Right atrium auricular region (tissue), 2 donors: Measurements from ENCODE around the gene MYO3B. TPM values are rescaled to one million over a fixed set of nuclear protein-coding genes. Genes with fewer than 3 reads are reported as not detected.

Experiments used
- DNase-seq: peaks from one replicate; pipeline ENCODE4 v3.0.0-alpha.2; 2019; ENCODE audit warnings: low spot score
- H3K27ac ChIP-seq, 2 donors: fragments of 200-600 bp; sonication (generic); 1 replicate in 1 of 2; 2 replicates in 1 of 2; pipeline ENCODE4 v1.5.1; 2016 to 2019
- H3K27me3 ChIP-seq, 2 donors: fragments of 200-600 bp; sonication (generic); one replicate each; pipeline versions ENCODE4 v1.5.1 to v1.6.0; 2017 to 2019
- H3K36me3 ChIP-seq: fragments of 200-600 bp; sonication (generic); one replicate; pipeline ENCODE4 v1.5.1; 2016
- H3K4me1 ChIP-seq, 2 donors: fragments of 200-600 bp; sonication (generic); one replicate each; pipeline versions ENCODE4 v1.5.1 to v1.6.0; 2017 to 2019
- H3K4me3 ChIP-seq, 2 donors: fragments of 200-600 bp; sonication (generic); 1 replicate in 1 of 2; 2 replicates in 1 of 2; pipeline ENCODE4 v1.5.1; 2017 to 2019; ENCODE audit warnings: mild to moderate bottlenecking in 1 of 2, moderate library complexity in 1 of 2
- H3K9me3 ChIP-seq, 2 donors: fragments of 200-600 bp; sonication (generic); one replicate each; pipeline ENCODE4 v1.5.1; 2019
- CTCF ChIP-seq, 2 donors: fragments of 200-600 bp; sonication (generic); IDR thresholded peaks; one replicate each; pipeline ENCODE4 v1.5.1; 2019; ENCODE audit warnings: antibody characterized with exemption in 2 of 2
- total RNA-seq, 2 donors: library from RNA; depleted of rRNA; stranded (reverse); fragments of >200 nt; gene quantifications; one replicate each; pipeline ENCODE4 v1.1.0, GENCODE V29; 2016

Gene MYO3B
- total RNA-seq, 2 donors from 2014 or later, result not detected

DNA sequence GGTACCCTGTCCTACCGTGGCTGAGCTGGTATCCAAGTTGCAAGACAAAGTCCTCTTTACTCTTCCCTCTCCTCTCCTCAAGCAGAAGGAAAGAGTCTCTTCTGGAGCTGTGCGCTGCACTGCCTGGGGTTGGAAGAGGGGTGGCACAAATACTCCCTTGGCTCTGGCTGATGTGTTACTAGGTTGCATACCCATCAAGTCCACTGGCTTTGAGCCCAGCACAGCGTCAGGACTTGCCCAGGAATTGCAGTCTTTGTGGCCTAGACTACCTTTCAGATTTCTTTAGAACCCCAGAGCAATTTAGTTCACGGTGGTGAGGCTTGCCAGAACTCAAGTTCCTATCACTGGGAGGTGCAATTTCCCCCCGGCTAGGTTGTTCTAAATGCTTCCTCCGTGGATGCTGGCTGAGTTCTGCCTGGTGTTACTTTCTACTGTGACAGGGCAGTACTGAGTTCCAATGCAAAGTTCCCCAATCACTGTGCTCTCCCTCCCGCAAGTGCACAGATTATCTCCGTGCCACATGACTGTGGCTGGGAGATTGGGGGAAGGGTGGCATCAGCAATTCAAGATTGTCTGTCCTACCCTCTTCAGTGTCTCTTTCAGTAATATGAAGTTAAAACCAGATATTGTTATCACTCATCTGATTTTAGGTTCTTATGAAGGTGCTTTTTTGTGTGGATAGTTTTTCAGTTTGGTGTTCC, 13.4 kb downstream of the MYO3B start:
- H3K9me3 ChIP-seq, result peaks cover 4 to 15% of the 10 kb centered on the region in 2 donors
- H3K36me3 ChIP-seq, result no peaks in the 10 kb centered on the region
- no peak overlapping the region for H3K27ac ChIP-seq
- no peak for DNase-seq
- H3K4me1 ChIP-seq, result no peaks in the 10 kb centered on the region
- H3K27me3 ChIP-seq, result no peaks in the 10 kb centered on the region
- TF ChIP-seq CTCF (IDR thresholded peaks at IDR 0.05), result no peak
- no peak overlapping the region for H3K4me3 ChIP-seq

DNA sequence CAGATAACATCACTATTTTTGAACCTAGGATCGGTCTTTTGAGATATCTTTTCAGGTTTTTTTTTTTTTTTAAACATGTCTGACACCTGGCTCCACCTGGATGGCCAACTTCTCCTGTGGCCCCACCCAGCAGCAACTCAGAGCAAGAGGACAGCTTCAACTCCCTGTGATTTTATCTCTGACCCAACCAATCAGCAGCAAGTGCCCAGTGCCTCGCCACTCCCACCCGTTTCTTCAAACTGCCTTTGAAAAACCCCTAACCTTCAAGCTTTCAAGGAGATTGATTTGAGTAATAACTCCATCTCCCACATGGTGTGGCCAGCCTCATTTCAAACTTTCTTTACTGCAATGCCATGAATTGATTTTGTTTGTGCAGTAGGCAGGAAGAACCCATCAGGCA, 19.0 kb downstream of the MYO3B start:
- Histone ChIP-seq H3K4me1 (no peaks in the 10 kb centered on the region), H3K9me3 (no peaks in the 10 kb centered on the region), H3K27ac (no peak overlapping the region), H3K36me3 (no peaks in the 10 kb centered on the region), H3K4me3 (no peak overlapping the region), H3K27me3 (no peaks in the 10 kb centered on the region)
- no peak for TF ChIP-seq CTCF (IDR thresholded peaks at IDR 0.05)
- DNase-seq, result no peak

GRCh38 chr2:170201275-170201674, 23.3 kb downstream of the MYO3B start:
- H3K9me3 ChIP-seq, result no peaks in the 10 kb centered on the region
- no peaks in the 10 kb centered on the region for H3K27me3 ChIP-seq
- no peaks in the 10 kb centered on the region for H3K36me3 ChIP-seq
- no peak overlapping the region for H3K27ac ChIP-seq
- DNase-seq, result no peak
- no peak overlapping the region for H3K4me3 ChIP-seq
- no peaks in the 10 kb centered on the region for H3K4me1 ChIP-seq
- no peak for TF ChIP-seq CTCF (IDR thresholded peaks at IDR 0.05)

DNA sequence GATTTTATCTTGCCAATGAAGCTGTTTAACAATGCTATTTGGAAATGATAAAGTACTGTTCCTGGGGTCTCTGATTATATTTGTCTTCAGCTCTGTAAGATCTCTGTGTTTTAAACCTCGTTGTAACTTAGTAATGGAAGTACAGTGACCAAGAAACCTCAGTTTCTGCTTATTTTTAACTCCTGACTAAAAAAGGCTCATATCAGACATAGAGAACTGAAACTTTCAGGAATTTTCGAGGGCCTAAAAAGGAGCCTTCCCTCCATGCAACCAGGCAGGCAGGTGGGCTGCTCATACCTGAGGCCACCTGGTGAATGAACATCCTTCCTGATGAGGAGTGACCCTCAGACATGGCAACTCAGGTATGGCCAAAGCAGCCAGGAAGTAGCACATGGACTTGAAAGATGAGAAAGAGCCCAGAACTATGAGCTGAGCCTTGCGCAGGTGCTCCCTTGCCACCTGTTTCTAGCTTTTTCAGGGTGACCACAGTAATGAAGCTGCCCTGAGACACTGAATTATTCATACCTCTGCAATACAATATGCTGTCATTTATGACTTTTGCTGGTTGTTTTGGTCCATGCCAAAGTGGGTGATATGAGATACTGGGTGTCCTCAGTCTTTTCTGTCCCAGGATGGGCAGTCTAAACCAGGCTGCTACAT, 23.9 kb downstream of the MYO3B start:
- no peak for DNase-seq
- Histone ChIP-seq H3K4me1 (no peaks in the 10 kb centered on the region), H3K4me3 (no peak overlapping the region), H3K36me3 (no peaks in the 10 kb centered on the region), H3K27ac (no peak overlapping the region), H3K9me3 (no peaks in the 10 kb centered on the region), H3K27me3 (no peaks in the 10 kb centered on the region)
- TF ChIP-seq CTCF (IDR thresholded peaks at IDR 0.05), result no peak

- H3K9me3 ChIP-seq, result no peaks in the 10 kb centered on the region
- H3K27ac ChIP-seq, result no peak overlapping the region
- H3K4me3 ChIP-seq, result no peak overlapping the region
- no peaks in the 10 kb centered on the region for H3K27me3 ChIP-seq
- DNase-seq, result no peak
- H3K4me1 ChIP-seq, result no peaks in the 10 kb centered on the region
- H3K36me3 ChIP-seq, result no peaks in the 10 kb centered on the region
- no peak for TF ChIP-seq CTCF (IDR thresholded peaks at IDR 0.05)
Observed at GRCh38 chr2:170202437-170202836, 24.5 kb downstream of the MYO3B start.
